CD8-positive, alpha-beta memory T cell (primary cell): ENCODE results near the gene FADS3. TPM values are rescaled to one million over a fixed set of nuclear protein-coding genes. Genes with fewer than 3 reads are reported as not detected.
A peak's percentile ranks its signal among the peaks of the same experiment; 100 is the strongest.
"Not testable (repeated sequence)": the region's sequence is repeated elsewhere in the genome, so short reads cannot be mapped to it uniquely, and the experiment has no call there.

Experiments used
- CTCF ChIA-PET: fragments of 350-600 bp; sonication (Branson Sonifier 250); formaldehyde crosslinking; loops from one replicate; lab custom pipeline; 2021; ENCODE audit warnings: antibody characterized with exemption; lab: Charles Lee
- POLR2A ChIA-PET: fragments of 350-600 bp; sonication (Branson Sonifier 250); formaldehyde crosslinking; loops from one replicate; lab custom pipeline; 2021; ENCODE audit warnings: antibody characterized with exemption; lab: Charles Lee
- DNase-seq, 5 donors: peaks; one replicate each; pipeline versions ENCODE4 v3.0.0 to v3.0.0-alpha.2; 2020 to 2022; ENCODE audit warnings: mixed read lengths in 1 of 5
- H3K27ac ChIP-seq: one replicate; pipeline ENCODE4 v1.7.0; 2013; ENCODE audit warnings: low read depth, mild to moderate bottlenecking, low read length, moderate library complexity
- H3K27me3 ChIP-seq: 2 replicates; pipeline ENCODE4 v1.7.0; 2013; ENCODE audit warnings: low read length, mild to moderate bottlenecking; ENCODE audit not compliant: insufficient read depth, poor library complexity, severe bottlenecking
- H3K36me3 ChIP-seq: 2 replicates; pipeline ENCODE4 v1.7.0; 2013; ENCODE audit warnings: mild to moderate bottlenecking, low read length, moderate library complexity; ENCODE audit not compliant: insufficient read depth
- H3K4me1 ChIP-seq: 2 replicates; pipeline ENCODE4 v1.7.0; 2013; ENCODE audit warnings: mild to moderate bottlenecking, low read length, moderate library complexity; ENCODE audit not compliant: insufficient read depth
- H3K4me3 ChIP-seq: 2 replicates; pipeline ENCODE4 v1.7.0; 2013; ENCODE audit warnings: mild to moderate bottlenecking, low read length
- H3K9me3 ChIP-seq: 2 replicates; pipeline ENCODE4 v1.7.0; 2013; ENCODE audit warnings: mild to moderate bottlenecking, low read length
- H3K27ac Mint-ChIP-seq, 8 donors: one replicate each; pipeline ENCODE4 v1.8.0; 2020 to 2021; ENCODE audit warnings: mixed read lengths in 8 of 8, mild to moderate bottlenecking in 6 of 8, inconsistent platforms in 3 of 8, moderate library complexity in 3 of 8
- H3K27me3 Mint-ChIP-seq, 2 donors: one replicate each; pipeline ENCODE4 v1.8.0; 2020 to 2021; ENCODE audit warnings: mixed read lengths in 2 of 2, mild to moderate bottlenecking in 1 of 2, moderate library complexity in 1 of 2
- H3K36me3 Mint-ChIP-seq, 3 donors: one replicate each; pipeline ENCODE4 v1.8.0; 2020 to 2021; ENCODE audit warnings: mixed read lengths in 3 of 3, inconsistent platforms in 1 of 3, mild to moderate bottlenecking in 1 of 3
- H3K4me1 Mint-ChIP-seq, 3 donors: one replicate each; pipeline ENCODE4 v1.8.0; 2020 to 2021; ENCODE audit warnings: mixed read lengths in 3 of 3, inconsistent platforms in 1 of 3, mild to moderate bottlenecking in 1 of 3
- H3K4me3 Mint-ChIP-seq, 7 donors: one replicate each; pipeline ENCODE4 v1.8.0; 2020 to 2021; ENCODE audit warnings: mixed read lengths in 7 of 7, mild to moderate bottlenecking in 6 of 7, moderate library complexity in 4 of 7, inconsistent platforms in 2 of 7
- H3K9me3 Mint-ChIP-seq, 5 donors: one replicate each; pipeline ENCODE4 v1.8.0; 2020 to 2022; ENCODE audit warnings: mixed read lengths in 5 of 5, mild to moderate bottlenecking in 3 of 5, moderate library complexity in 2 of 5, inconsistent platforms in 1 of 5
- polyA plus RNA-seq: library from polyadenylated mRNA; unstranded; fragments of 300-500 nt; fragmentation: Illumina TruSeq; gene quantifications from one replicate; pipeline ENCODE4 v1.2.3, GENCODE V29; 2021
- total RNA-seq, 2 experiments: library from RNA; stranded (reverse); gene quantifications; one replicate each; pipeline ENCODE4 v1.2.3, GENCODE V29; 2021

FADS3 gene
- total and polyA plus RNA-seq, 3 experiments from 2014 or later, result 2.6 to 7.7 (median 5.8) TPM

DNA sequence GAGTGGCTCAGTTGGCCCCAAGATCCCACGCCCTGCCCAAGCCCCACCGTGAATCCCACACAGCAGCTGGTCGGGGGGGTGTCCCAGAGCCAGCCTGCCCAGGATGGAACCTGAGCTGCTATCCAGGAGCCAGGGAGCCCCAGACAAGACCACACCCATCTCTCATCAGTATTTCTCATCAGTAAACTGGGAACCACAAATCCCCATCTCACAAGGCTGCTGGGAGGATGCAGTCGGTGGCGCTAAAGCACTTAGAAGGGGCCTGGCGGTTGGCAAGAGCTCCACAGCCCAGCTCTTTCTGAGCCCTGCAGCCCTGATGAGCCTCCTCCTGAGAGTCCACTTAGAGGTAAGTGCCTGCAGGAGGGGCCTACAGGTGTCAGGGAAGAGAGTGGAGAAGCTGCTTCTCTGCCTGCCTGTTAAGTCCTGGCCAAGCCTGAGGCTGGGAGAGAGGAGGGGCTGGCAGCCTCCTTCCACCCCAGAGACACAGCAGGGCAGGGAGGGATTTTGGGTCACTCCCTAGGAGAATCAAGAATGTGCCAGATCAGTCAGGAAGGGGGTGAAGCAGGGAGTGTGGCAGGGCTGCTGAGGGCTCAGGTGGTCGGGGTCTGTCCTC lies 6.1 kb downstream of the FADS3 start:
- Mint-ChIP-seq H3K27ac (no peak overlapping the region), H3K4me1 (no peaks in the 10 kb centered on the region), H3K27me3 (no peaks in the 10 kb centered on the region), H3K4me3 (peak overlapping the region in 1 of 7 donors; percentile 40), H3K36me3 (no peaks in the 10 kb centered on the region), H3K9me3 (no peaks in the 10 kb centered on the region)
- Histone ChIP-seq H3K4me1 (peaks cover 5% of the 10 kb centered on the region), H3K36me3 (no peaks in the 10 kb centered on the region), H3K4me3 (no peak overlapping the region), H3K27me3 (no peaks in the 10 kb centered on the region), H3K27ac (no peak overlapping the region), H3K9me3 (no peaks in the 10 kb centered on the region)
- POLR2A ChIA-PET, result interaction anchor here (0.6 kb wide), 1 partner anchor 458 kb away, joined by 3 read pairs; no protein-coding TSS in a partner anchor
- DNase-seq, result no peak
- CTCF ChIA-PET, result interaction anchor here (1.1 to 1.9 kb wide), 5 partner anchors 13 to 196 kb away, joined by 3 to 6 read pairs (median 3); no protein-coding TSS in a partner anchor

DNA sequence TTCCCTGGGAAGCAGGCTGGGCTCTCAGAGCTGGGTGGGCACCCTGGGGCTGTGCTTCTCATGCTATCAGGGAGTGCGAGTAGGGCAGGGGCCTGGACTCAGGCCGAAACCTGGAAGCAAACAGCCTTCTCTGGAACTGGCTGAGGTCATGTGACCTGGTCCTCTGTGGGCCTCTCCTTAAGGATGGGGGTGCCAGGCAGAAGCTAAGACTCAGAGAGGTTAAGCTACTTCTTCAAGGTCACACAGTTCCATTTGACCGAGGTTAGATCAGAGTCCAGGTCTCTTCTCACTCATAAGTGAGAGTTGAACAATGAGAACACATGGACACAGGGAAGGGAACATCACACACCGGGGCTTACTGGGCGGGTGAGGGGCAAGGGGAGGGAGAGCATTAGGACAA lies 7.4 kb downstream of the FADS3 start:
- H3K4me3 Mint-ChIP-seq, result peak overlapping the region in 1 of 7 donors; percentile 37
- Histone ChIP-seq H3K4me1 (no peaks in the 10 kb centered on the region), H3K4me3 (no peak overlapping the region), H3K27me3 (no peaks in the 10 kb centered on the region), H3K9me3 (no peaks in the 10 kb centered on the region), H3K36me3 (no peaks in the 10 kb centered on the region), H3K27ac (no peak overlapping the region)
- ChIA-PET CTCF (interaction anchor here (0.9 to 2.0 kb wide), 4 partner anchors 14 to 198 kb away, joined by 3 to 7 read pairs (median 4); no protein-coding TSS in a partner anchor), POLR2A (no interaction called here)
- H3K27ac Mint-ChIP-seq, result peak overlapping the region in 1 of 8 donors; percentile 63
- no peaks in the 10 kb centered on the region for H3K4me1 Mint-ChIP-seq
- H3K36me3 Mint-ChIP-seq, result no peaks in the 10 kb centered on the region
- no peaks in the 10 kb centered on the region for H3K9me3 Mint-ChIP-seq
- no peak for DNase-seq
- H3K27me3 Mint-ChIP-seq, result no peaks in the 10 kb centered on the region

DNA sequence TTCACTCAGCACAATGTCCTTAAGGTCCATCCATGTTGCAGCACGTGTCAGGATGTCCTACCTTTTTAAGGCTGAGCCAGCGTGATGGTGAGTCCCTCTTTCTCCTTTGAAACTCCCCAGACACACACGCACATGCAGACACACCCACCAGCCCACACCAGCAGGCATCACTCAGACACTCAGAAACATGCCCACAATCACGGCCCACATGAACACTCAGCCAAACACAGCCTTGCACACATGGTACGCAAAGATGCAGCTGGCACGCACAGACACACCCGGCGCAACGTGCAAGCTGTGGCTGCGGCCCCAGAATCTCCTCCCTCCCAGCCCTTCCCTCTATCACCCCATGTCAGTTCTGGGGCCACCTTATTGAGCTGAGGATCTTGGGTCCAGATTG lies 8.0 kb downstream of the FADS3 start:
- H3K4me1 Mint-ChIP-seq, result no peaks in the 10 kb centered on the region
- CTCF ChIA-PET, result interaction anchor here (1.9 to 2.7 kb wide), 3 partner anchors 15 to 199 kb away, joined by 6 to 13 read pairs (median 7); no protein-coding TSS in a partner anchor
- no peaks in the 10 kb centered on the region for H3K36me3 ChIP-seq

DNA sequence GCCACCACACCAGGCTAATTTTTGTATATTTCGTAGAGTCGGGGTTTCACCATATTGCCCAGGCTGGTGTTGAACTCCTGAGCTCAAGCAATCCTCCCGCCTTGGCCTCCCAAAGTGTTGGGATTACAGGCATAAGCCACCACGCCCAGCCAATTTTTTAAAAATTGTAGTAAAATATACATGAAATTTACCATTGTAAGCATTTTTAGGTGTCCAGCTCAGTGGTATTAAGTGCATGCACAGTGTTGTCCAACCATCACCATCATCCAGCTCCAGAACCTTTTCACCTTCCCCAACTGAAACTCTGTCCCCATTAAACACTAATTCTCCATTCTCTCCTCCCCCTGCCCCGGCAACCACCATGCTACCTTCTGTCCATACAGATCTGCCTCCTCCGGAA lies 8.5 kb downstream of the FADS3 start:
- Mint-ChIP-seq H3K4me1 (no peaks in the 10 kb centered on the region), H3K9me3 (no peaks in the 10 kb centered on the region), H3K27ac (no peak overlapping the region), H3K27me3 (no peaks in the 10 kb centered on the region), H3K36me3 (no peaks in the 10 kb centered on the region), H3K4me3 (no peak overlapping the region)
- Histone ChIP-seq H3K36me3 (no peaks in the 10 kb centered on the region), H3K9me3 (no peaks in the 10 kb centered on the region), H3K4me1 (no peaks in the 10 kb centered on the region), H3K4me3 (no peak overlapping the region), H3K27ac (no peak overlapping the region), H3K27me3 (no peaks in the 10 kb centered on the region)
- CTCF ChIA-PET, result interaction anchor here (2.0 to 2.7 kb wide), 2 partner anchors 16 to 199 kb away, joined by 7 to 13 read pairs; no protein-coding TSS in a partner anchor
- DNase-seq, result no peak
- POLR2A ChIA-PET, result no interaction called here

More for the DNA sequence above, 8.0 kb downstream of the FADS3 start:
- no peak for DNase-seq
- Mint-ChIP-seq H3K36me3 (no peaks in the 10 kb centered on the region), H3K4me3 (no peak overlapping the region), H3K27me3 (no peaks in the 10 kb centered on the region), H3K27ac (no peak overlapping the region), H3K9me3 (no peaks in the 10 kb centered on the region)
- POLR2A ChIA-PET, result no interaction called here
- Histone ChIP-seq H3K27ac (no peak overlapping the region), H3K9me3 (no peaks in the 10 kb centered on the region), H3K4me1 (no peaks in the 10 kb centered on the region), H3K4me3 (no peak overlapping the region), H3K27me3 (no peaks in the 10 kb centered on the region)

DNA sequence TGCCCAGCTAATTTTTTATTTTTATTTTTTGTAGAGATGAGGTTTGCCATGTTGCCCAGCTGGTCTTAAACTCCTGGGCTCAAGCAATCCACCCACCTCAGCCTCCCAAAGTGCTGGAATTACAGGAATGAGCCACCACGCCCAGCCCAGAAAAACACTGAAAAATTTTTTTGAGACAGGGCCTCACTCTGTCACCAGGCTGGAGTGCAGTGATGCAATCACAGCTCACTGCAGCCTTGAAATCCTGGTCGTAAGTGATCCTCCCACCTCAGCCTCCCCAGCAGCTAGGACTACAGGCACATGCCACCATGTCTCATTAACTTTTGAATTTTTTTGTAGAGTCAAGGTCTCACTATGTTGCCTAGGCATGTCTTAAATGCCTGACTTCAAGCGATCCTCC lies 9.1 kb downstream of the FADS3 start:
- H3K27me3 Mint-ChIP-seq, H3K9me3 ChIP-seq, POLR2A ChIA-PET, H3K27ac Mint-ChIP-seq, H3K9me3 Mint-ChIP-seq, H3K27me3 ChIP-seq, DNase-seq, H3K36me3 Mint-ChIP-seq, H3K4me1 ChIP-seq, H3K4me1 Mint-ChIP-seq, H3K4me3 ChIP-seq, H3K36me3 ChIP-seq, H3K4me3 Mint-ChIP-seq, H3K27ac ChIP-seq: not testable (repeated sequence)
- CTCF ChIA-PET, result interaction anchor here (2.0 to 3.5 kb wide), 3 partner anchors 17 to 200 kb away, joined by 7 to 13 read pairs (median 10); no protein-coding TSS in a partner anchor

DNA sequence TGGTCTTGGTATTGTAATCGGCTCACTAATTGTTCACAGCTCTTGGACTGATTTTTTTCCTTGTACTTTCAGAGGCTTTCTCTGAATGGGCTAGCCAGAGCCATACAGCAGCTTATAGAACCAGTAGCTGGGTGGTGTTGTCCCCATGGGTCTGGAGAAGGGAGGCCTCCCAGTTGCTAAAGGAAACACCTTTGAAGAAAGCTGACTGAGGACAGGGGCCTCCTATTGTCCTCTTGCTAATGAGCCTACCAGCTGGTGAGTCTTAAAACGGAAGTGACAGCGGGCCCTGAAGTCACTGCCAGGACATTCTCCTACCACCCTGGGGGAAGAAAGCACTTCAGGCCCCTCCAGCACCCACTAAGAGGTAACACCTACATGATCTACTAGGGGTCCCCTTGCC lies 9.9 kb downstream of the FADS3 start:
- Histone ChIP-seq H3K9me3 (no peaks in the 10 kb centered on the region), H3K36me3 (no peaks in the 10 kb centered on the region), H3K4me1 (no peaks in the 10 kb centered on the region), H3K27me3 (no peaks in the 10 kb centered on the region), H3K27ac (no peak overlapping the region), H3K4me3 (no peak overlapping the region)
- POLR2A ChIA-PET, result no interaction called here
- H3K4me3 Mint-ChIP-seq, result no peak overlapping the region
- no peak for DNase-seq
- no peaks in the 10 kb centered on the region for H3K4me1 Mint-ChIP-seq
- H3K27ac Mint-ChIP-seq, result peak overlapping the region in 2 of 8 donors; percentile 7 to 38
- H3K9me3 Mint-ChIP-seq, result no peaks in the 10 kb centered on the region
- no peaks in the 10 kb centered on the region for H3K36me3 Mint-ChIP-seq
- CTCF ChIA-PET, result interaction anchor here (0.7 to 3.5 kb wide), 3 partner anchors 11 to 200 kb away, joined by 3 to 13 read pairs (median 10); no protein-coding TSS in a partner anchor
- no peaks in the 10 kb centered on the region for H3K27me3 Mint-ChIP-seq

DNA sequence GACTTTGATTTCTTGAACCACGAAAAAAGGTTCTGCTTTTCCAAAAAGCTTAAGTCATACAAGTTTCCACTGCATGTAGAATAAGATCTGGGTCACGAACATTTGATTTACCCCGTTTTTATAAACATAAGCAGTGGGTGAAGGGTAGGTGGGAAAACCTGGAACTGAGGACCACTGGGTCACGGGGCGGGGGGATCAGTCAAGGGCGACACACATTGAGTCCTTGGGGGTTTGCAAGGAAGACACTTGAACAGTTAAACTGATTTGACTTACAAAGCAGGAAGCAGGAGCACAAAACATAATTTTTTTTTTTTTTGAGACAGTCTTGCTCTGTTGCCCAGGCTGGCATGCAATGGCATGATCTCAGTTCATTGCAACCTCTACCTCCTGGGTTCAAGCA lies 10.9 kb downstream of the FADS3 start:
- Histone ChIP-seq H3K4me3 (no peak overlapping the region), H3K27me3 (no peaks in the 10 kb centered on the region), H3K36me3 (no peaks in the 10 kb centered on the region), H3K9me3 (no peaks in the 10 kb centered on the region), H3K4me1 (no peaks in the 10 kb centered on the region), H3K27ac (no peak overlapping the region)
- Mint-ChIP-seq H3K36me3 (no peaks in the 10 kb centered on the region), H3K27ac (peak overlapping the region in 1 of 8 donors; percentile 65), H3K9me3 (no peaks in the 10 kb centered on the region), H3K27me3 (no peaks in the 10 kb centered on the region), H3K4me3 (no peak overlapping the region), H3K4me1 (no peaks in the 10 kb centered on the region)
- POLR2A ChIA-PET, result no interaction called here
- DNase-seq, result no peak
- CTCF ChIA-PET, result interaction anchor here (0.7 to 3.5 kb wide), 2 partner anchors 11 to 201 kb away, joined by 3 to 10 read pairs; no protein-coding TSS in a partner anchor

DNA sequence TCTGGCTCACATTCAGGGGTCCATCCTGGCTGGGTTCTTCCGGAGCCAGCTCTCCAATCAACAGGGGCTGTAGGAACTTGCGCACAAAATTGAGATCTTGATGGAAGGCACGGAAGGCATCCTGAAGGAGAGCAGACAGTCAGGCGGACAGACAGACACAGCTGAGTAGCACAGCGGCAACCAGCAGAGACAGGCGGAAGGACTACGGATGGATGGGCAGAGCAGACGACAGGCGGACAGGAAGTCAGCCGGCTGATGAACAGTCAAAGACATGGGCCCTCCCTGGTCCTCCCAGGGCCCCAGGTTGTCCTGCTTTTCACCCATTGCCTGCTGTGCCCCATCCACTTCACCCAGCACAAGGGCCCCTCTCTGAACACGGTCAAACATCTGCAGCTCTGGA lies 11.3 kb downstream of the FADS3 start:
- H3K4me3 ChIP-seq, result no peak overlapping the region
- POLR2A ChIA-PET, result no interaction called here
- CTCF ChIA-PET, result interaction anchor here (3.5 kb wide), 1 partner anchor 202 kb away, joined by 10 read pairs; no protein-coding TSS in a partner anchor
- H3K4me1 ChIP-seq, result no peaks in the 10 kb centered on the region
- H3K4me1 Mint-ChIP-seq, result no peaks in the 10 kb centered on the region
- no peaks in the 10 kb centered on the region for H3K27me3 ChIP-seq
- H3K9me3 Mint-ChIP-seq, result no peaks in the 10 kb centered on the region
- H3K9me3 ChIP-seq, result no peaks in the 10 kb centered on the region
- H3K36me3 Mint-ChIP-seq, result no peaks in the 10 kb centered on the region
- no peaks in the 10 kb centered on the region for H3K27me3 Mint-ChIP-seq
- peak overlapping the region in 1 of 8 donors; percentile 65 for H3K27ac Mint-ChIP-seq
- H3K36me3 ChIP-seq, result no peaks in the 10 kb centered on the region
- no peak overlapping the region for H3K27ac ChIP-seq
- no peak for DNase-seq
- H3K4me3 Mint-ChIP-seq, result no peak overlapping the region
